ENCODE data around the gene CDH12.

GRCh38 chr5:22899341-22899740 is 46.2 kb upstream of the CDH12 start:
- no peak for TF ChIP-seq POLR2AphosphoS5 (IDR thresholded peaks at IDR 0.05)
- TF ChIP-seq CTCF (IDR thresholded peaks at IDR 0.05), result no peak
